ENCODE measurements around the gene NCEH1. TPM values are rescaled to one million over a fixed set of nuclear protein-coding genes. Genes with fewer than 3 reads are reported as not detected.
A peak's percentile ranks its signal among the peaks of the same experiment; 100 is the strongest.

Gene NCEH1
- total and polyA plus RNA-seq, 2 of the 13 experiments (the other 11 are each of a cell fraction or from before 2014, with no cell fraction given) = 12.9 to 21.4 TPM

DNA sequence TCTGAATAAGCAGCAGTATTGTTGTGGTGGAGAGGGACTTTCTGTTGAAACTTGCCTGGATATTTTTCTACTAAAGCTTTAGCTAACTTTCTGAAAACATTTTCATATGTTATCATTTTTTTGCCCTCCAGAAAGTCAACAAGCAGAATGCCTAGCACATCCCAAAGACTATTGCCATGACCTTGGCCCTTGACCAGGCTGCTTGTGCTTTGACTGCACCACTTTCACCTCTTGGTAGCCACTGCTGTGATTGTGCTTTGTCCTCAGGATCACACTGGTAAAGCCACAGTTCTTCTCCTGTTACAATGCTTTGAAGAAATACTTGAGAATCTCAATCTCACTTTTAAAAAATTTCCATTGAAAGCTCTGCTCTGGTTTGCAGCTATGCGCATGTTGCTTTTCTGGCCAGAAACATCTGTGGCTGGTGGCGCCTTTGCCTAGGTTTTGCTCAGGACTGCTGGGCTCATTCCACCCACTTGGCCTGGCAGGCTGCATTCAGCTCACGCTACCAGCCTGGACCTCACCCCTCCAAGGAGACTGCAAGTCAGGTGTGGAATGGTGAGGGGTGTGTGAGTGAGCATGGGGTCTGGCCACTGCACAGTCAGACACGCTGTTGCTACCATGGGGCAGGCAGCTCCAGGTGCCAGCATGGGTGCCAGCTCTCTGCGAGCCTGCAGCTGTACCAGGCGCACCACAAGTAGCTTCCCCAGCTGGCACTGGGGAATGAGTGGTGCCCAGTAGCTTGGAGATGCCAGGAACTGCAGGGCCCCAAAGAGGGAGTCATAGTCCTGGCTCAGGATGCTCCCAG, 97.8 kb downstream of the NCEH1 start (continued):
- TF ChIP-seq ETV6 (CRISPR knock-in tag; conservative IDR thresholded peaks at IDR 0.05) = no peak
- no peak for TF ChIP-seq IKZF4 (CRISPR knock-in tag; IDR thresholded peaks at IDR 0.05; ENCODE audit: borderline replicate concordance, low read depth, not compliant biosample characterization)
- no peak for TF ChIP-seq KDM4B (CRISPR knock-in tag; IDR thresholded peaks at IDR 0.05)
- TF ChIP-seq, protein P1, sequence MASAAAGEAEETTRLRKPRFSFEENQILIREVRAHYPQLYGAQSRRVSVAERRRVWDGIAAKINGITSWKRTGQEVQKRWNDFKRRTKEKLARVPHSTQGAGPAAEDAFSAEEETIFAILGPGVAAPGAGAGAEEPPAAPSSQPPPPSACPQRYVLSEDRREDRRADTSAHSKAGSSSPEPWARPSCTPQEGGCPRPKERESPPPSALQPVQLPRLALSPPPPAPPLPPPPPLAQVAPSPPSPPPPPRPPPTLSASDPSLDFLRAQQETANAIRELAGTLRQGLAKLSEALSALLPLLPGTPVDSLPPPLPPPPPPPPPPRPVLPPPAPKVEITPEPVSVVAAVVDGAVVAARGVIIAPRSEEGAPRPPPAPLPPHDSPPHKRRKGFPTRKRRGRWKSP (CRISPR knock-in tag; IDR thresholded peaks at IDR 0.05) = no peak
- peak; percentile 66; the same call in 1 of the 2 replicates for TF ChIP-seq WIZ (CRISPR knock-in tag; IDR thresholded peaks at IDR 0.05)
- TF ChIP-seq NAIF1 (CRISPR knock-in tag; IDR thresholded peaks at IDR 0.05; ENCODE audit: borderline replicate concordance) = no peak
- TF ChIP-seq FOXA1 (IDR thresholded peaks at IDR 0.05) = no peak
- TF ChIP-seq FOXA1 (CRISPR knock-in tag; IDR thresholded peaks at IDR 0.05) = peak; percentile 83
- TF ChIP-seq NCOR1 (IDR thresholded peaks at IDR 0.05; ENCODE audit: borderline replicate concordance, low read length) = 0 out of 2 replicates have a peak, but pooled peaks have one; percentile 23
- no peak for TF ChIP-seq KLF16 (CRISPR knock-in tag; IDR thresholded peaks at IDR 0.05)
- TF ChIP-seq ZBTB21 (CRISPR knock-in tag; IDR thresholded peaks at IDR 0.05) = no peak
- TF ChIP-seq SP5 (CRISPR knock-in tag; IDR thresholded peaks at IDR 0.05; ENCODE audit: borderline replicate concordance, low read depth) = no peak
- no peak for TF ChIP-seq ZNF510 (CRISPR knock-in tag; IDR thresholded peaks at IDR 0.05; ENCODE audit: low read depth)
- no peak for TF ChIP-seq TAF1 (CRISPR knock-in tag; IDR thresholded peaks at IDR 0.05)
- TF ChIP-seq FLYWCH1 (CRISPR knock-in tag; IDR thresholded peaks at IDR 0.05) = no peak
- no peak for TF ChIP-seq JUN (CRISPR knock-in tag; IDR thresholded peaks at IDR 0.05)
- TF ChIP-seq ZMYM2 (CRISPR knock-in tag; IDR thresholded peaks at IDR 0.05) = no peak
- TF ChIP-seq THAP11 (CRISPR knock-in tag; IDR thresholded peaks at IDR 0.05) = no peak
- no peak for TF ChIP-seq GLMP (CRISPR knock-in tag; IDR thresholded peaks at IDR 0.05; ENCODE audit: borderline replicate concordance)
- no peak for TF ChIP-seq ZNF605 (CRISPR knock-in tag; IDR thresholded peaks at IDR 0.05)
- no peak for TF ChIP-seq JDP2 (CRISPR knock-in tag; IDR thresholded peaks at IDR 0.05; ENCODE audit: borderline replicate concordance)
- TF ChIP-seq PHB2 (IDR thresholded peaks at IDR 0.05; ENCODE audit: partially characterized antibody) = no peak
- peak; percentile 91 for TF ChIP-seq FOXA3 (CRISPR knock-in tag; IDR thresholded peaks at IDR 0.05)
- TF ChIP-seq, protein P2, sequence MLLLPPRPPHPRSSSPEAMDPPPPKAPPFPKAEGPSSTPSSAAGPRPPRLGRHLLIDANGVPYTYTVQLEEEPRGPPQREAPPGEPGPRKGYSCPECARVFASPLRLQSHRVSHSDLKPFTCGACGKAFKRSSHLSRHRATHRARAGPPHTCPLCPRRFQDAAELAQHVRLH (CRISPR knock-in tag; IDR thresholded peaks at IDR 0.05; ENCODE audit: borderline replicate concordance, low read depth) = no peak
- TF ChIP-seq MEF2D (CRISPR knock-in tag; IDR thresholded peaks at IDR 0.05) = 0 out of 2 replicates have a peak, but pooled peaks have one; percentile 28
- no peak for TF ChIP-seq SUZ12 (IDR thresholded peaks at IDR 0.05; ENCODE audit: low read depth, low read length)
- TF ChIP-seq ZFP36 (IDR thresholded peaks at IDR 0.05; ENCODE audit: borderline replicate concordance, low read depth, low read length, partially characterized antibody) = no peak
- TF ChIP-seq ZNF549 (CRISPR knock-in tag; IDR thresholded peaks at IDR 0.05) = no peak
- no peak for TF ChIP-seq ZFYVE20 (CRISPR knock-in tag; IDR thresholded peaks at IDR 0.05; ENCODE audit: borderline replicate concordance, low read depth)
- no peak for TF ChIP-seq ARHGAP35 (CRISPR knock-in tag; IDR thresholded peaks at IDR 0.05; ENCODE audit: borderline replicate concordance)
- no peak for TF ChIP-seq EHMT2 (IDR thresholded peaks at IDR 0.05; ENCODE audit: borderline replicate concordance, low read depth, low read length)
